HepG2 (cell line): ENCODE measurements around the gene ZNF440. TPM values are rescaled to one million over a fixed set of nuclear protein-coding genes. Genes with fewer than 3 reads are reported as not detected.

Experiments
- ARHGAP35 ChIP-seq: sonication (generic); formaldehyde crosslinking; IDR thresholded peaks from 2 replicates; pipeline ENCODE4 v1.9.0; 2022; ENCODE audit warnings: mild to moderate bottlenecking, inconsistent platforms, moderate library complexity, missing genetic modification reagents, borderline replicate concordance
- ARID4A ChIP-seq: sonication (generic); formaldehyde crosslinking; IDR thresholded peaks from 2 replicates; pipeline ENCODE4 v1.5.0; 2020; ENCODE audit warnings: mild to moderate bottlenecking, missing genetic modification reagents, borderline replicate concordance
- BRF2 ChIP-seq: sonication (generic); formaldehyde crosslinking; IDR thresholded peaks from 2 replicates; pipeline ENCODE4 v1.8.1; 2022; ENCODE audit warnings: mild to moderate bottlenecking, missing genetic modification reagents
- DZIP1 ChIP-seq: sonication (generic); formaldehyde crosslinking; IDR thresholded peaks from 2 replicates; pipeline ENCODE4 v1.5.0; 2020; ENCODE audit warnings: mild to moderate bottlenecking, missing genetic modification reagents
- ESRRA ChIP-seq: sonication (generic); formaldehyde crosslinking; IDR thresholded peaks from 2 replicates; pipeline ENCODE4 v1.5.1; 2020; ENCODE audit warnings: mild to moderate bottlenecking, low read depth, missing genetic modification reagents
- ETV5 ChIP-seq: IDR thresholded peaks from 2 replicates; pipeline ENCODE4 v1.6.1; 2018; ENCODE audit warnings: missing biosample characterization, missing genetic modification reagents, inconsistent platforms, borderline replicate concordance
- HIC2 ChIP-seq: sonication (generic); formaldehyde crosslinking; IDR thresholded peaks from 2 replicates; pipeline ENCODE4 v1.9.0; 2022; ENCODE audit warnings: low read depth, missing genetic modification reagents
- HOXA5 ChIP-seq: sonication (generic); formaldehyde crosslinking; IDR thresholded peaks from 2 replicates; pipeline ENCODE4 v1.4.0; 2020; ENCODE audit warnings: missing genetic modification reagents
- MXD1 ChIP-seq: sonication (generic); formaldehyde crosslinking; IDR thresholded peaks from 2 replicates; pipeline ENCODE4 v1.4.0; 2020; ENCODE audit warnings: mild to moderate bottlenecking, missing genetic modification reagents
- NFKBIZ ChIP-seq: IDR thresholded peaks from 2 replicates; pipeline ENCODE4 v1.6.1; 2018; ENCODE audit warnings: missing genetic modification reagents, missing compliant biosample characterization
- ZNF891 ChIP-seq: sonication (generic); formaldehyde crosslinking; IDR thresholded peaks from 2 replicates; pipeline ENCODE4 v1.5.0; 2020; ENCODE audit warnings: mild to moderate bottlenecking, missing genetic modification reagents
- polyA plus RNA-seq, 8 experiments: library from polyadenylated mRNA; depleted of rRNA in 3 of 8; stranded (reverse) in 7 of 8; unstranded in 1 of 8; fragments of >200 nt; fragmentation: Illumina TruSeq in 4 of 8; extraction: Trizol in 4 of 8; gene quantifications; 2 replicates each; pipeline versions ENCODE4 v1.2.1 to v1.2.3, GENCODE V29; 2011 to 2016; ENCODE audit warnings: low read depth in 4 of 8, missing spikeins in 1 of 8, mixed read lengths in 1 of 8; ENCODE audit not compliant: insufficient read depth in 1 of 8
- total RNA-seq, 5 experiments: library from RNA; depleted of rRNA; stranded (reverse); fragments of >200 nt; fragmentation: Illumina TruSeq; extraction: Trizol; gene quantifications; 2 replicates each; pipeline ENCODE4 v1.2.3, GENCODE V29; 2016; ENCODE audit warnings: low read depth in 1 of 5

The ZNF440 gene
- total and polyA plus RNA-seq, 2 of the 13 experiments (the other 11 are each of a cell fraction or from before 2014, with no cell fraction given) = 2.7 to 12.4 TPM

DNA sequence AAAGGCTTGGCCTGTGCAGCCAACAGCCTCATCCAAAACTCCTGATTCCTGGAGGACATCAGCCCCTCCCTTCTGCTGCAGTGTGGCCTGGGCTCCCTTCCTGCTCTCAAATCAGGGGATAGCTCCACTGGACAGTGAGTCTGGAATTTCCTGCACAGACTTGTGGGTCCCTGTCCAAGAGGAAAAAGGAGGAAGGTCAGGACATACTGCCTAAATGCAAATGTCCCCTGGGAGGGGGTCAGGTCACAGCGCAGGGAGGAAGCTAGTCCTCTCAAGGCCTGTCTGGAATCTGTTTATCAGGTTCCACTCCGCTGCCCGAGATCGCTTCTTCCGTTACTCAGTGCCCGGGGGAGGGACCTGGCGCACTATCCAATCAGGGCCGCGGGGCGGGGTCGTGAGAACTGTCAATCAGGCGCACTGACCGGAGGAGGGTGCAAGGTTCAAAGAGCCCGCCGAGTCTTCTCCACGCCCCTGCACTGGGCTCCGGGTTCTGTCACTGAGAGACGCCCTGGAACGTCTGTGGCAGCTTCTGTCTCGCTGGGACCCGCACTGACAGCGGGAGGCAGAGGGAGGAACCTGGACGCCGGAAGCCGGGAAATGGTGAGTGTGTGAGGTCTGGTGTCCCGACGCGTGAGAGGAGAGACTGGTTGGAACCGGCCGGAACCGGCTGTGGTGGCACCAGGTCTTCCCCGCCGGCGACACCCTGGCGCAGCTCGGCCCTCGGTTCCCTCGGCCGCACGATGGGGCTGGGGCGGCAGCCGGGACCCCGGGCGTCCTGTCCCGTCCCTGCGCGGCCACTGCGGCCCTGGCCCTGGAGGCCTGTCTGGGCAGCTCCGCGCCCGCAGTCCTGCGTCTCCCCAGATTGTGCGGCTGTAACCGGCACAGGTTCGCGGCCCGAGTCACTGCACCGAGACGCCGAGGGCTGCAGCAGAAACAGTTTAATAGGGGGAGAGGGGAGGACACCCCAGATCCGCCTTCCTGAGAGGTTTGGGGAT, 47.2 kb upstream of the ZNF440 start, which contains the start of gene ZNF441 (continued):
- TF ChIP-seq ARHGAP35 = 0 out of 2 replicates have a peak, but pooled peaks have one; percentile 23
- TF ChIP-seq MXD1 (CRISPR knock-in tag) = peak; percentile 87; the same call in 1 of the 2 replicates
- TF ChIP-seq ARID4A (CRISPR knock-in tag) = peak; percentile 86
- TF ChIP-seq ETV5 (CRISPR knock-in tag) = peak; percentile 52; the same call in 1 of the 2 replicates
- TF ChIP-seq BRF2 (CRISPR knock-in tag) = 0 out of 2 replicates have a peak, but pooled peaks have one; percentile 53
- TF ChIP-seq HOXA5 = 0 out of 2 replicates have a peak, but pooled peaks have one; percentile 60
- TF ChIP-seq ESRRA (CRISPR knock-in tag) = 0 out of 2 replicates have a peak, but pooled peaks have one; percentile 15
- peak; percentile 38; the same call in 1 of the 2 replicates for TF ChIP-seq HIC2 (CRISPR knock-in tag)
- TF ChIP-seq DZIP1 = 0 out of 2 replicates have a peak, but pooled peaks have one; percentile 39
- peak; percentile 8; the same call in 1 of the 2 replicates for TF ChIP-seq NFKBIZ (CRISPR knock-in tag)
- peak; percentile 39; the same call in 1 of the 2 replicates for TF ChIP-seq ZNF891
